Placental pericyte (primary cell): ENCODE data around the gene RNF31. TPM values are rescaled to one million over a fixed set of nuclear protein-coding genes. Genes with fewer than 3 reads are reported as not detected.

ENCODE experiments used
- small RNA-seq: library from RNA; depleted of rRNA; stranded (forward); fragments of <200 nt; gene quantifications from one replicate; pipeline ENCODE3, GENCODE V24; 2012; ENCODE audit warnings: low replicate concordance
- total RNA-seq: library from RNA; depleted of rRNA; stranded (reverse); fragments of >200 nt; gene quantifications from 2 replicates; pipeline ENCODE4 v1.2.3, GENCODE V29; 2012

The RNF31 gene
- total RNA-seq: 57.8 and 65.3 TPM in 2 replicates

DNA sequence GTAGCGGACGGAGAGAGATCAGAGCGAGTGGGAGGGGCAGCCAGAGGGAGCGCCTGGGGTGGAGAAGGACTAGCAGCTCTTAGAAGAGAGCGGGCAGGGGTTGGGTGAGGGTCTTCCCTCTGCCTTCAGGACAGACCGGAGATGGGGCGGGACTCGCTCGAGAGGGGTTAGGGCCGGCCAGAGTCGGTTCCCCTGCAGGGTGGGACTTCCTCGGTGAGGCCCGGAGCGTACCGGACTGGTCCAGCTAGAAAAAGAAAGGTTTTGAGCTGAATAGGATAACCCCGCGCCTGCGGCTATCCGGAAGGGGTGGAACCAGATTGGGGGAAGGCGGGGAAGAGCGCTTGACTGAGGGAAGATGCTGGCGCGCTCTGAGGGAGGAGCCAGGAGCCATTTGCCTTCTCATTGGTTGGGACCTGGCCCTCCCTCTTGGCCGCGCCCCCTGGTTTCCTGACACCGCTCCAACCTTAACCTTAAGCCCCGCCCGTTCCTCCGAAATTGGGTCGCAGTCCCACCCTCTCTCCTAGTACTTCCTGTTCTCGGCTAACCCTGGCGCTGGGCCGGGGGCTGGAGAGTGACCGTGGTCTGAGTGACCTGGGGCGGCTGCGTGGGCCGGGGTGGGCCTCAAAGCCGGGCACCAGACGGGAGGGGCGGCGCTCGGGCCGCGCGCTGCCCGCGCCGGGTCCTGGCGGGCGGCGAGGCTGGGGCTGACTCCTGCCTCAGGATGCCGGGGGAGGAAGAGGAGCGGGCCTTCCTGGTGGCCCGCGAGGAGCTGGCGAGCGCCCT is at the start of gene RNF31:
TSS of gene RNF31 (plus strand) at position 521 of the 783 bp plus-strand sequence. CDS start at position 722, 201 bp downstream.

DNA sequence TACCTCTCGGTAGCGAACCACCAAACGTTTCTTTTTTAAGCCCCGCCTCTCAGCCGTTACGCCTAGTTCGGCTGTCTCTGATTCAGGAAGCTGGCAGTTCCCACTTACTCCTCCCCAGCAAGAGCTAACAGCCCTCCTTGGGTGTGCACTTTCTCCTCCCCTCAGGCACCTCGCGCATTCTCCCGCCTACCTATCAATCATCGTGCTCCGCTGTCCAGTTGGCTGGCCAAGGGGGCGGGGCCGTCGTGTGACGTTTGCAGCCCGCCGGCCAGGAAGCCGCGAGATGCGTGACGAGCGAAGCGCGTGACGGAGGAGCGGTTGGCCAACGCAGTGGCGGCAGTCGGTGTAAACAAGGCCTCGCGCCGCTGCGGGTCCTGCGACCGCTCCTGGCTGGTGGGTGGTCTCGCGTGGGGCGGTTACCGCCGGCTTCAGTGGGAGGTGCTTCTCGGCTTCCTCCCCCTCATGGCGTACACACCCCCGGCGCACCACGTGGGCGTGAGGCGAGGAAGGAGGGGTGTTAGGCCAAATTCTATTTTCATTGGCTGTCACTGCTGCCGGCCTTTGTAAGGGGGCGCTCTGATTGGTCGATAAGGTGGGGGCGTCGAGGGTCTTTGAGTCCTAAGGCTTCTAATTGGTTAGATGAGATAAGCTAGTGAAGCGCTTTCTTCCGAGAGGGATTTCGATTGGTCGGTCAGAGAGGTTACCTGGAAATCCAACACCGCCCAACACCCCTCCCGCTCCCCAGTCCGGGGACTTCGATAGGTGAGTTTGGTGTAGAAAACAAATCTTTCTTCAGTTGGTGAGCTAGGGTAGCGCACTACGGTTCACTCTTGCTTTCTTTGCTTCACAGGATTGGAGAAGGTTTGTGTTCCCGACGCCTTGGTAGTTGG is 32.5 kb upstream of the RNF31 start, which contains the start of the genes DCAF11 and NRL:
TSS of gene DCAF11 (plus strand) at position 246 of the 890 bp plus-strand sequence. CDS start 818 bp downstream, outside the sequence.
TSS of gene NRL (minus strand) at position 418 of the 890 bp plus-strand sequence. CDS start 32,101 bp downstream, outside the sequence.

DNA sequence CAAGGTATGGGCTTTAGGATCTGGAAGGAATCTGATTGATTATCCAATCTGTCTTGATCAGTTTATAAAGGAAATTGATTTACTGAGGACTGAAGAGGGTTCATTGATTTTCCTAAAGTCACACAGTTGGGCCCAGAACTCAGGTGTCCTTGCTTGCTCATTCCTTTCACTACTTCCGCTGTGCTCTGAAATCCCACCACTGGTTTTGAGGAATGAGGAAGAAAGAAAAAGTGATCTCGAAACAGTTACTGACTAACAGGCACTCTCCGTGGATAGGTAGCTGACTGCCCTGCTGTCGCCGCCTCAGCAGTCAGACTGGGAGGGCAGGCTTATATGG is 16.9 kb upstream of the RNF31 start, which contains the start of gene FITM1:
TSS of gene FITM1 (plus strand) at position 280 of the 337 bp plus-strand sequence. CDS start 905 bp downstream, outside the sequence.

DNA sequence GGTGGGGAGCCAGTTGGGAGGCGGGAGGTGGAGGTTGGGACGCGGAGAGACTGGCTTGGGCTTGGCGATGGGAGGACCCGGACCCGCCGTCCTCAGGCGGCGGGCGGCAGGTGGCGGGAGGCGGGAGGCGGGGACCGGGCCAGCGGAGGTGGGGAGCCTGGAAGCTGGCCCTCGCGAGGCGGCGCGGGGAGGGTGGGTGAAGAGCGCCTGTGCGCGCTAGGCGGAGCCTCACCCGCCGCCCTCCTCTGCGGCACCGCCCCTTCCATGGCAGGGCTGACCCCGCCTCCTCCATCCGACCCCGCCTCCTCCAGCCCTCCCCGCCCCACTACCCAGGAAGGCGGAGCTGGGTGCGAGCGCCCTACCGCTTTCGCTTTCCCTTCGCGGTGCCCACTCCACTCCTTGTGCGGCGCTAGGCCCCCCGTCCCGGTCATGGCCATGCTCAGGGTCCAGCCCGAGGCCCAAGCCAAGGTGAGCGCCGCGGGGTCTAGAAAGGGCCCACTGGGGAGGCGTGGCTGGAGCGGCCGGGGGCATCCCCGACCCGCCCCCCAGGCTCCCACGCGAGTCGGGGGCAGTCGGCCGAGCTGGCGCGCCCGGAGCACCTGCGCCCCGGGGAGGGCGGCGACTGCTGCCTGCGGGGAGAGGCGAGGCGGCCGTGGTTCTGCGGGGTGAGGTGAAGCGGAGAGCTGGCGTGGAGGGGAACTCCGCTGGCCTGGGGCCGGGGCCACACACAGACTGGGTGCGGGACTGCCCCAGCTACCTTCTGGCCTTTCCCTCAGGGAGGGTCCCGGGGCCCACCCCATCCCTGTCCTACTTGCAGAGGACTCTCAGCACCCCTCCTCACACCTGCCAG is 11.2 kb upstream of the RNF31 start, which contains the start of gene PSME1:
TSS of gene PSME1 (plus strand) at position 361 of the 850 bp plus-strand sequence. CDS start at position 430, 69 bp downstream.

DNA sequence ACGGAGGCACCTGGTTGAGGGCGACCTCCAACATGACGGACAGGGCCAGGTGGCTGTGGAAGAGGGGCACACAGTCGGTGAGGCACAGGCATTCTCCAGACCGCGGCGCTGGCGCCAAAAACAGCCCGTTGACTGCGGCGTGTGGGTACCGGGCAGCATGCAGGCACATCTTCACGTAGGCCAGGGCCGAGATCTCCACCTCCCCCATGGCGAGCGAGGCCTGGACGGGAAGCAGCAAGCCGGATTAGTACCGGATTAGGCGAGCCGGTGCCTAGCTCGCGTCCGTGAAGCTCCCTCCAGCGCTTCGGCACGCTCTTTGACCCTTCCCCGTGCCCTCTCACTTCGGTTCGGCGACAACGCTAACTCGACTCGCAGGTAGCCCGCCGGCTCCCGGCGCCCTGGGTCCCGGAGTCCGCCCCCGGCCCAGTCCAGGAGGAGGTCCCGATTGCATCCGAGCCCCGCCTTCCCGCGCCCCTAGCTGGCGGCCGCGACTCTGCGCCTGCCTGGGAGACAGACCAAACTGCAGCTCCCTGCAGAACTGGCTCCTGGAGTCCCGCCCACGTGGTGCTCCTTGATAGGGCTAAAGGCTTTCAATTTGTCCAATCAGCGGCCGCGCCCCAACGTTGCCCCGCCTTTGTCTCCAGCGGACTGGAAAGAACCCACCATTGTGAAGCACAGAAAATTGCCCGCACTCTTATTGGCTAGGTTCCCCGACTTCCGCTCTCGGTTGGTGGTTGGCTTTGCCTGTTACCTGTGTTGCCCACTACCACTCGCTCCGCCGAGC is 6.0 kb upstream of the RNF31 start, which contains the start of gene EMC9:
TSS of gene EMC9 (minus strand) at position 495 of the 784 bp plus-strand sequence. CDS start at position 208, 287 bp downstream.

DNA sequence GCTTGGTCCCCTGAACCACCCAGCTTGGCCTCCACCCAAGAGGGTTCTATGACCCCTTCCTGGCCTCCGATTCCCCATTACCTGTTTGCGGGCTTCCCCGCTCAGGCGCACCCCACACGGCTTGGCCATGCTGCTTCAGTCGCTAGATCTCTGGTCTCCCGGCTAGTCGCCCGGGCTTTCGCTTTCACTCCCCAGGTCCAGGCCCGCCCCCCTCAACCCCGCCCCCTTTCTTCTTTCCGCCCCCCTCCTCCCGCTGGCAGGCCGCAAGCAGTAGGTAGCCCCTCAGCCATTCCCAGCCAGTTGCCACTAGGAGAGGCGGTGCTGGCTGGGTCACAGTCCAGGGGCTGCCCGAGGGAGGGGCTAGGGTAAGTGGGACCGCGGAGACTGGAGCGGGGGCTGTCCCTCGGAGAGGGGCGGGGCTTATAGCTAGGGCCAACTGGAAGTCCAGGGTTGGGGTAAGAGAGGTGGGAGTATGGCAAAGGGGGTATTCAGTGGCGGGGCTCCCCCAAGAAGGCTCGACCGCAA is 783 bp upstream of the RNF31 start, which contains the start of gene PSME2:
TSS of gene PSME2 (minus strand) at position 158 of the 525 bp plus-strand sequence. CDS start at position 129, 29 bp downstream.

DNA sequence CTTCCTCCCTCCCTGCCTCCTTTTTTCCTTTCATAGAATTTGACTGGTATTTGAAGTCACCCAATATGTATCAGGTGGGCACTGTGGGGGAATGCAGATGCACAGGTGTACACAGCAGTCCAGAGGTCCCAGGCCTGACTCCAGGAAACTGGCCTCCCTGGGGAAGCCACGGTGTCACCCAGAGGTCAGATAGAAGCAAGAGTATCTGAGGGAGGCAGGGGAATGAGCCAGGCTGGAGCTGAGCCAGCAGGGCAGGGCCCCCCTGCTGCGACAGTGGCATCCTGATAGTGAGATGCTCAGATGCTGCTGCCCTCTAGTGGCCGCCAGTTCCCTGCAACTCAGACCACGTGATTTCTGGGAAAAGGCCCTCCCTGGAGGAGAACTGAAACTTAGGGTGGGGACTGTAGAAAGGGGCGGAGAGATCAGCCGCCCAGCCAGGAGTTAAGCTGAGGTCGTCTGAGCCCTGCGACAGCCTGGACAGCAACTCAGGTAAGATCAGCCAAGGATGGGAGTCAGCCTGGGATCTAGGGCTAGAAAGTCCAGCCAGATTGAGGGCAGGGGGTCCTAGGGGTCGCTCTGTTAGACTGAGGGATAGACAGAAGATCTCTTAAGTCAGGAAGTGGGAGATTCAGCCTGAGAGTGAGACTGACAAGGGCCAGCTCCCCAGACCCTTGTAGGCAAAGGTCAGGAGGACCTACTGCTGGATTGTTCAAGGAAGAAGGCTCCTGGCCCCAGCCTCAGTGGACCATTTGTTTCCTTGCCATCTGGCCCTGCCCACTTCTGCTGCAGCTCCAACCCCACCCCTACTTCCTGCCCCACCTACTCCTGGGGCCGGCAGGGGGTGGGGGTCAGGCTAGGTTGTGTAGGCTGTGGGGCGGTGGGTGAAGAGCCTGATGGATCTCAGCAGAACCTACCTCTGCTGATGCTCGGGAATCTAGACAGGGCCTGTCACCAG is 13.8 kb downstream of the RNF31 start, which contains the start of gene IRF9:
TSS of gene IRF9 (plus strand) at position 416 of the 955 bp plus-strand sequence. CDS start 880 bp downstream, outside the sequence.

DNA sequence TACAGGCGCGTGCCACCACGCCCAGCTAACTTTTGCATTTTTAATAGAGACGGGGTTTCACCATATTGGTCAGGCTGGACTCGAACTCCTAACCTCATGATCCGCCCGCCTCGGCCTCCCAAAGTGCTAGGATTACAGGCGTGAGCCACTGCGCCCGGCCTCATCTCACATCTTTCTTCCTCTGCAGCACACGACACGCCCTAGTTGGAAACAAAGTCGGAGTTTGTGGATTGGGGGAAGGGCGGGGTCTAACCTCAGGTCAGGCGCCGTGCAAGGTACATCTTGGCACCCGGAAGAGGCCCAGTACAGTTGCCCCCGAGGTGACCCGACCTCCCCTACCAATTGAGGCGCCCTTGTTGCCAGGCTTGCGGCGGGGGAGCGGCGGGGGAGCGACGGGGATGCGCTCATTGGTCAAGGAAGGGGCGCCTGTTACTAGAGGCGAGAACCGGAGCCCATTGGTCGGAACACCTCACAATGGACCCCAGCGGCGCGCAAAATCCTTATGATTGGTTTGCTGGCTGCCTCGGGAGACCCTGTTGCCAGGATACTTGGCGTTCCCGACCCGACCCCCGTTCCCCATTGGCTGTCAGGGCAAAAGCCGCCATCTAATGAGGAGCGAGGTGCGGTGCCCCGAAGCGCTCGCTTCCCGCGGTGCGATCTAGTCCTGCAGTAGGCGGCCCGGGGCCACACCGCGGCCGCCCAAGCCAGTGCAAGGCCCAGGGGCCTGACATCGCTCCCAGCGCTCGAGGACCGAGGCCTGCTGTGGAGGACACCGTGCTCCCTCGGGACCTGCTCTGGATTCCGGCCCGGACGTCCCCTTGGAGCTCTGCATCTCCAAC is 24.3 kb downstream of the RNF31 start, which contains the start of gene REC8:
TSS of gene REC8 (plus strand) at position 659 of the 839 bp plus-strand sequence. CDS start 473 bp downstream, outside the sequence.

DNA sequence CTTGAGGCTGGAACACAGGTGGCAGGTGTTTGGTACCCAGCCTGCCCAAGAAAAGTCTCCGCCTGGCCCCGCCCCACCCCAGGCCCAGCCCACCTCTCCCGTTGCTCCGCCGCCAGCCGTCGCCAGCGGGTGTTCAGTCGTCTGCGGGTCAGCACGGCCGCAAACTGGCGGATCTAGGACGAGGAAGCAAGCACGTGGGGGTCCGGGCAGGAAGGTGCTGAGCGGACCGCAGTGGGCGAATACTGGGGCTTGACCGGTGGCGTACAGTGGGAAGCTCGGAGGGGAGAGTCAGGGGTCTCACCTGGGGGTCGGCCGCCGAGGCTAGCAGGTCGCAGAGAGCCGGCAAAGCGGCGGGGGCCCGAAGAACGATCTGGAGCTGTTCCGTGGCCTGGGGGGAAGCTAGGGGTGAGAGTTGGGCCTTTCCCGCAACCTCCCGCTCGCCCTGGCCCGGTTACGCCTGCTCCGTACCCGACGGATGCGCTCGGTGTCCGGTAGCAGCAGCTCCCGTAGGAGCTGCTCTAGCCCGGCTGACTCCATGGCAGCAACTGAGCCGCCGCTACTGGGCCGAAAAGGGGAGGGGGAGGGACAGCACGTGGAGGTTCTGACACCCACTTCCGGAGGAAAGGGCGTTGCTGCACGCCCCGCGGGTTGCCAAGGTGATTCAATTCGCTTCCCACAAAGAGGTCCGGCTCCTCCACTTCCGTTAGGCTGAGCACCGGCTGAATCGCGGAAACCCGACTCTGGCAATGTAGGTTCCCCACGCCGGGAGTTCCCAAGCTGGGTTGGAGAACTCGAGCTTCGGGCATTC is 41.2 kb downstream of the RNF31 start, which contains the start of gene IPO4:
TSS of gene IPO4 (minus strand) at position 566 of the 808 bp plus-strand sequence. CDS start at position 537, 29 bp downstream.

DNA sequence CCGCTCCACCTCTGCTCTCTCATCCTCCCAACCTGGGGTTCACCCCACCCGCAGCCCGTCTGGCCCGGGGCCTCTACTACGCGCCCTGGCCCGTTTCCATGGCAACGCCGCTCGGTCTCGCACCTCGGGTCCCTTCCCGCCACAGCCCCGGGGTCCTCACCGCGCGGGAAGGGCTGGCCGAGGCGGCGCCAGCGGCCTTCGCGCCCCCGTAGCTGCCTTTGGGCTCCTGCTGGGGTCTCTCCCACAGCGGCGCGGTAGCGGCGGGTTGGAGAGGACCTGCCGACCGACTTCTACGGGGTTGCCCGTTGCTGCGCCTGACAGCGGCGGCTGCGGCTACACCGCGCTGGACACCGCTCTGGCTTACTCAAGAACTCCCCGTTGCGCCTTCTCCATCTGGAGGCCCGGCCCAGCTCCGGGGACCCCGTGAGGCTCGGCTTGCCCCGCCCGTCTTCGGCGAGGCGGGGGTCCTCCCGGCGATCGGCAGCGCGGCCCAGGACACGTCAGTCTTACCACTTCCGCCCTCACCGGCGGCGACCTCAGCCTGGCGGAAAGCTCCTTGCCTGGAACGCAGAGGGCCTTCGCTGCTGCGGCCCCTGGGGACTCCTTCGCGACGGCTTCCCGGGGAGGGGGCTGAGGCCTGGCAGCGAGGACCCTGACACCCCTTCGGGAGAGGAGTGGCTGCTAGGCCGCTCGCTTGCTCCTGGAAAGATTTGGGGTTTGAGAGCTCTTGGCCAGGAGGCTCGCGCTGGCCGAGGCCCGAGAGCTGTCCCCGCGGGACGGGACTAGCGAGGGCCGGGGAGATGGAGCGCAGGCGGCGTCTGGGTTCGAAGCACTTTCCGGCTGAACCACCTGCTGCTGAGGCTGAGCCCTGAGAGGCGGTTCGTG is 48.1 kb downstream of the RNF31 start, which contains the start of gene TM9SF1:
TSS of gene TM9SF1 (minus strand) at position 256 of the 885 bp plus-strand sequence. CDS start 422 bp downstream, outside the sequence.

Small RNAs within 50 kb of the gene (small RNA-seq; reads per million reads assigned to genes)
- not detected for gene AL136295.4
- gene CHMP4A: not detected
- not detected for gene IPO4
- gene IRF9: not detected
- gene RNA5SP383: 0.46 reads per million, percentile 15 among the genes with 10 or more reads in this experiment

Other genes starting within 250 kb of the RNF31 start
- 23.8 and 49.9 TPM in 2 replicates for gene DHRS4, start 193.7 kb upstream of the RNF31 start, total RNA-seq
- 3.3 and 9.6 TPM in 2 replicates for gene DHRS4L2, start 158.6 kb upstream of the RNF31 start, total RNA-seq
- under 0.01 TPM in 1 of 2 replicates, not detected in the other for gene CARMIL3, start 95.5 kb upstream of the RNF31 start, total RNA-seq
- under 0.01 TPM in 1 of 2 replicates, not detected in the other for gene CPNE6, start 75.9 kb upstream of the RNF31 start, total RNA-seq
- gene PCK2, start 53.2 kb upstream of the RNF31 start, total RNA-seq: 10.3 and 48.8 TPM in 2 replicates
- 42.9 and 54.3 TPM in 2 replicates for gene DCAF11, start 32.7 kb upstream of the RNF31 start, total RNA-seq
- 0.72 and 1.3 TPM in 2 replicates for gene NRL, start 32.5 kb upstream of the RNF31 start, total RNA-seq
- 0.44 TPM in 1 of 2 replicates, not detected in the other for gene FITM1, start 16.8 kb upstream of the RNF31 start, total RNA-seq
- 51.5 and 134 TPM in 2 replicates for gene PSME1, start 11.3 kb upstream of the RNF31 start, total RNA-seq
- gene EMC9, start 5.9 kb upstream of the RNF31 start, total RNA-seq: 14.3 and 14.9 TPM in 2 replicates
- 71.8 and 89.9 TPM in 2 replicates for gene PSME2, start 888 bp upstream of the RNF31 start, total RNA-seq
- gene IRF9, start 13.8 kb downstream of the RNF31 start, total RNA-seq: 58.9 and 78.3 TPM in 2 replicates
- 4.6 and 5.2 TPM in 2 replicates for gene REC8, start 24.6 kb downstream of the RNF31 start, total RNA-seq
- gene IPO4, start 41.3 kb downstream of the RNF31 start, total RNA-seq: 45.1 and 87.8 TPM in 2 replicates
- 89.9 and 103 TPM in 2 replicates for gene TM9SF1, start 47.9 kb downstream of the RNF31 start, total RNA-seq
- 0.14 and 0.22 TPM in 2 replicates for gene TSSK4, start 58.2 kb downstream of the RNF31 start, total RNA-seq
- gene CHMP4A, start 66.0 kb downstream of the RNF31 start, total RNA-seq: 21.9 and 50.8 TPM in 2 replicates
- gene MDP1, start 68.6 kb downstream of the RNF31 start, total RNA-seq: 9.9 and 11.6 TPM in 2 replicates
- 86.8 and 89.3 TPM in 2 replicates for gene NEDD8, start 84.9 kb downstream of the RNF31 start, total RNA-seq
- gene GMPR2, start 85.4 kb downstream of the RNF31 start, total RNA-seq: 78.6 and 87.8 TPM in 2 replicates
- gene TINF2, start 95.1 kb downstream of the RNF31 start, total RNA-seq: 46.6 and 73.7 TPM in 2 replicates
- gene TGM1, start 115.7 kb downstream of the RNF31 start, total RNA-seq: 1.5 and 3.4 TPM in 2 replicates
- gene RABGGTA, start 124.1 kb downstream of the RNF31 start, total RNA-seq: 37.9 and 45.2 TPM in 2 replicates
- 12.7 and 23.0 TPM in 2 replicates for gene DHRS1, start 152.3 kb downstream of the RNF31 start, total RNA-seq
- gene NOP9, start 152.4 kb downstream of the RNF31 start, total RNA-seq: 15.5 and 39.7 TPM in 2 replicates
- 0.22 and 1.0 TPM in 2 replicates for gene CIDEB, start 160.5 kb downstream of the RNF31 start, total RNA-seq
- gene LTB4R2, start 162.6 kb downstream of the RNF31 start, total RNA-seq: 5.6 and 7.7 TPM in 2 replicates
- gene LTB4R, start 164.0 kb downstream of the RNF31 start, total RNA-seq: 0.88 and 1.0 TPM in 2 replicates
- 0.66 and 3.1 TPM in 2 replicates for gene ADCY4, start 187.6 kb downstream of the RNF31 start, total RNA-seq
- not detected in 2 replicates for gene RIPK3, start 192.5 kb downstream of the RNF31 start, total RNA-seq
- gene NFATC4, start 220.7 kb downstream of the RNF31 start, total RNA-seq: 35.7 and 57.7 TPM in 2 replicates